Measurements from ENCODE around the gene GPSM1.

Gene GPSM1

DNA sequence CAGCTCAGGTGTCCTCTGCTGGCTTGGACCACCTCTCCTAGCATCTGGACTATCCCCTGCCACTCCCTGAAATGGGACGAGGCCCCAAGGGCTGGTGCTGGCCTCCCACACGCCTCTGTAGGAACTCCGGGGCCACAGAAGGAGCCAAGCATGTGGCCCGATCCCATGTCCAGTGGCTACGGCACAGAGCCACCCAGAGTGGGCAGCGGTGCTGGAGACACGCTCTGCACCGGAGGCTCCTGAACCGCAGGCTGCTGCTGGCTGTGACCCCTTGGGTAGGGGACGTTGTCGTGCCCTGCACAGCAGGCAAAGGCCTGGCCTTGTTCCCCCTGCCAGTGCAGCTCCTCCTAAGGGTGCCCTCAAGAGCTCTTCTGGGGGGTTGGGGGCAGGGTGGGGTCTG, 52.6 kb downstream of the GPSM1 start:
- DNase-seq: no peak

DNA sequence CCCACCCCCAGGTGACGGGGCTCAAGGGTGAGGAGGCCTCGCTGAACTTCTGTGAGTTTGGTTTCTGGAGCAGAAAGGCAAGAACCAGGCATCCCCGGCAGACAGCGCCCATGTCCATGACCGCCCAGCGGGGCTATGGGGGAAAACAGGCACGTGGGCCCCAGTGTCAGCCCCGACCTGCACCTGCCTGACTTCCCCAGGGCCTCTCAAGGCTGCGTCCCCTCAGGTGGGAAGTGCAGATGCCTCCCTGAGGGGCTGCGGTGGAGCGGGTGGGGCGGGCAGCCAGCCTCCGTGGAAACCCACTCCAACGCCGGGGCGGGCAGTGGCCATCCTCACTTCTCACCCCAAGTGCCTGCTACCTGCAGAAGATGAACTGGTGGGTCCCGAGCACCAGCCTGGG, 53.0 kb downstream of the GPSM1 start:
- DNase-seq: no peak

DNA sequence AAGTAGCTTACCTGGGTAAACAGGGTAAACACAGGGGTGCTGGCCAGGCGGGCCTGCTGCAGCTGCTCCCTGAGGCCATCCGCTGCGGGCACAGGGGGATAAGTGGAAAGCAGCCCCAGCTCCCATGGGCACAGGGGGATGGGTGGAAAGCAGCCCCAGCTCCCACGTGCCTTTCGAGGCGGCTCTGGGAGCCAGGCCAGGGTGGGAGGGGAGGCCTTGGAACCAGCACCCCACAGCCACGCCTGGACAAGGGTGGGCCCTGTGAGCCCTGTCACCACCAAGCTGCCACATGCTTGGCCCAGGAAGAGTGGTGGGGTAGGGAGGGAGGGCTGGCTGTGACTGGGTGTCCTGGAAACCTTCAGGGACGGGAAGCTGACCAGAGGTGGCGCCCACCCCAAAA, 54.0 kb downstream of the GPSM1 start:
- no peak for DNase-seq

DNA sequence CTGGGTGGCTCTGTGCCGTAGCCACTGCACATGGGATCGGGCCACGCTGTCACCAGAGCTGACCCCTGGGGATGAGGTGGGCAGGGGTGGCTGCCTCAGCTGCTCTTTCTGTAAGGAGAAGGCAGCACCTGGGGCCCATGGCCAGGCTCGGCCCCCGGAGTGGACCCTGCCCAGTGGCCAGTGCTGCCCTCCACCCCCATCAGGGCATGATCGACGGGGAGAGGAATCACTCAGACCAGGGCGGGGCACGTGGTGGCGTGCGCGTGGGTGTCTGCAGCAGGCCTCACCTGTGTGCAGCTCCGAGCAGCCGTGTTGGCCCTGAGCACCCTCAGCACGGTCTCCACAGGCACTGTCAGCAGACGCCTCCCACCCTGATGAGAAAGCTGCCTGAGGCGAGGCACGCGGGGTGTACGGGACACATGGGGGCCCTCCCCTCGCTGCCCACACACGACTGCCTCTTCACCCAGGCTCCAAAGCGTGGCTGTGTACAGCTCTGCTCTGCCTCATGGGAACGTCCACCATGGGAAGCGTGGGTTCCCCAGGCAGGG, 54.7 kb downstream of the GPSM1 start:
- no peak for DNase-seq

- no peak for DNase-seq
Measured at GRCh38 chr9:136383436-136383835, 56.1 kb downstream of the GPSM1 start.

- DNase-seq: no peak
Measured at GRCh38 chr9:136385015-136385414, 57.7 kb downstream of the GPSM1 start.

DNA sequence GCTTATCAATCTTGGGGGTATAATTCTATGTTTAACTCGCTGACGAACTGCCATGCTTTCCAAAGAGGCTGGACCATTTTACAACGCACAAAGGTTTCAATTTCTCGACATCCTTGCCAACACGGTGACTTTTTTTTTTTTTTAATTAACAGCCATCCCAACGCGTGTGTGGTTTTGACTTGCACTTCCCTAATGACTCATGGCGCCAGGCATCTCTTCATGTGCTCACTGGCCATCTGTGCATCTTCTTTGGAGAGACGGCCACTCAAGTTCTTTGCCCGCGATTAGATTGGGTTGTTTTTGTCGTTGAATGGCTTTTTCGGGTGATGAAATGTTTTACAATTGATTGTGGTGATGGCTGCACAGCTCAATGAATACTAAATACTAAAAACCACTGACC, 58.7 kb downstream of the GPSM1 start:
- no peak for DNase-seq

- DNase-seq: no peak
Measured at GRCh38 chr9:136387217-136387616, 59.9 kb downstream of the GPSM1 start.

DNA sequence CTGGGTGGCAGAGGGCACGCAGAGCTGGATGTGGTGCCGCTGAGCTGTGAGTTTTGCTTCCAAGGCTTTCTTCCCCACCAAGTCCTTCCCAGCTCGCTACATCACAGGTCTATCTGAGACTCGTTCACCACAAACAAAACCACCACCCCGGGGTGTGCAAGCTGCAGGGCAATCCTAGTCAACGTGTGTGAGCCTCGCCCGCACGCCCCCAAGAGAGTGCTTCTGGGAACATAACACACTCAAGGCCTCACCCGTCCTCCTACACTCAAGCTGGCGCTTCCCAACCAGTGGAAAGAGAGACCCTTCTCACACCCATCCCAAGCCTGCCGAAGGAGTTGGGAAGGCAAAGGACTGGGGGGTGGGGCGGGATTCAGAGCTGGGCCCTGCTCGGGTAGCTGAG, 62.1 kb downstream of the GPSM1 start:
- DNase-seq: no peak

DNA sequence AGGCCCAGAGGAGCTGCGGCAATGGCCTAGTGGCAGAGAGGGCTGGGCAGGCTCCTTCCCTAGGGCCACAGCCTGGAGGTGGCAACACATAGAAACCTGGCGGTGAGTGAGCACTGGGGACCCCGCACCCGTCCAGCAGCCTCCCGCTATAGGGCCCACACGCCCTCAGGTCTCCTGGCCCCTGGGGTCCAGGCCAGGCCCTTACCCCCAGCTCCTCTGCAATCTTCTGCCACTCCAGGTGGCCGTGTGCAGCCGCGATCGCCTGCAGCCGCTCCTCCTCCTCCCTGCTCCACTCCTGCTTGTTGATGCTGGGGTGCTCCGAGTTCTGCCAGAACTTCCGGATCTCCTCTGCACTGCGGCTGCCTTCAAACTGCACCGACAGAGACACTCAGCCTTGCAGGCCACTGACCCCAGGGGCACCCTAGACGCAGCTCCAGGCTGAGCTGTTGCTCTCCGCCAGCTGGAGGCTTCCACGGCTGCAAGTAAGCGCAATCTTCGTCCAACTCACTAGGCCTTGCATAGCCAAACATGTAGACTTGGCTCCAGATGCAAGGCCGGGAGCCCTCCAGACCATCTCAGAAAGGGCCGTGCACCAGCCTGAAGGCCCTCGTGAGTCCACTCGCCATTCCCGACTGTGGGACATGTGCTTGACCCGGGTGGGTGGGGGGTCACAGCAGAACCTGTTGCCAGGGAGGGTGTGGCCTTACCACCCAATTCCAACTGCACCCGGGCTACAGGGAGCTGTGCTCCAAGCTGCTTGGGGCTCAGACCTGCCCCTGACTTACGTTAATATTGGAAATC, 64.6 kb downstream of the GPSM1 start:
- DNase-seq: no peak

DNA sequence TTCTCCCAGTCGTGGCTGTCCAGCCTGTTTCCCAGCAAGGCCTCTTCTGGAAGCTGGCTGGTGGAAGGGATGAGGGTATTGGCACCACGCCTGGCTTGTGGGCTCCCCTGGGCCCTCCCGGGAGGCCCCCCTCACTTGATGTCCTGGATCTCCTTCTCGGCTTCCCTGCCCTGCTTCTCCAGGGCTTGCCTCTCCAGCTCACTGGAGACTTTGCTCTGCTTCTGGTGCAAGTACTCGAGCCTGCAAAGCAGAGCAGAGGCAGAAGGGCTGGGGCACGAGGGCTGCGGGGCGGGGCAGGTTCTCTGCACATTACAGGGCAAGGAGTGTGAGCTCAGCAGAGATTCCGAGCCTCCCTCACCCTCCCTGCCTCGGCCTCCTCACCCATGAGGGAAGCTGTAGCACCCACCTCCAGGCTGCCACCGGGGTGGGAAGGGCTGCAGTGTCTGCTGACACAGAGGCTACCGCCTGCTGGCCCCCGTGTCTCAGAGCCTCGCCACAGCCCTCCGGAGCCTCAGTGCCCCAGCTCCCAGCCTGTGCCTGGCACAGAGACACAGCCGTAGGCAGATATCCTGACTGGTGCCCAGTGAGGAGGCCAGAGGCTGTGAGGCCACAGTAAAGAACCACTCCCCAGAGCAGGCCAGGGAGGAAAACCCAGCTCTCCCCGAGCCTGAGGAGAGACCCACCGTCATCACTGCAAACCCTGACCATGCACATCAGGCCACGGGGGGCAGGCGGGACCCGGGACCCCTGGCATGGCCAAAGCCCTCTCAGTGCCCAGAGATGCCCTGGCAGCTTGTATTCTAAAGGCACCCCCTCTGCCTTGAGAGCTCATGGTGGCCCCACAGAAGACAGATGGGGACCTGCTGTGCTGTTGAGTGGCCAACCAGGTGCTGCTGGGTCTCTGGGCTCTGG, 65.5 kb downstream of the GPSM1 start:
- DNase-seq: no peak

DNA sequence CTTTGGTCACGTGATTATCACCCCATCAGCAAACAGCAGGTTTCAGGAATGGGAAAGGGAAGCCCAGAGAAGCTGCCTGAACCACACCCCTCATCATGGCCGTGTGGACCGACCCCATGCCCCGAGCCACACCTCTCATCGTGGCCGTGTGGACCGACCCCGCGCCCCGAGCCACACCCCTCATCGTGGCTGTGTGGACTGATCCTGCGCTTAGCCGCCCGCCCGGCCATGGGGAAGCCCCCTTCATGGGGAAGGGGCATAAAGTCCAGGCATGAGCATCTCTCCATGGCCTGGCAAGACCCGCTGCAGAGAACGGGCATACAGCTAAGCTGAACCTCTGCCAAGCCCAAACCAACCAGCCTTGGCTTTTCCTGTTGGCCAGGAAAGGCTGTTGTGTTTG, 66.2 kb downstream of the GPSM1 start:
- no peak for DNase-seq

DNA sequence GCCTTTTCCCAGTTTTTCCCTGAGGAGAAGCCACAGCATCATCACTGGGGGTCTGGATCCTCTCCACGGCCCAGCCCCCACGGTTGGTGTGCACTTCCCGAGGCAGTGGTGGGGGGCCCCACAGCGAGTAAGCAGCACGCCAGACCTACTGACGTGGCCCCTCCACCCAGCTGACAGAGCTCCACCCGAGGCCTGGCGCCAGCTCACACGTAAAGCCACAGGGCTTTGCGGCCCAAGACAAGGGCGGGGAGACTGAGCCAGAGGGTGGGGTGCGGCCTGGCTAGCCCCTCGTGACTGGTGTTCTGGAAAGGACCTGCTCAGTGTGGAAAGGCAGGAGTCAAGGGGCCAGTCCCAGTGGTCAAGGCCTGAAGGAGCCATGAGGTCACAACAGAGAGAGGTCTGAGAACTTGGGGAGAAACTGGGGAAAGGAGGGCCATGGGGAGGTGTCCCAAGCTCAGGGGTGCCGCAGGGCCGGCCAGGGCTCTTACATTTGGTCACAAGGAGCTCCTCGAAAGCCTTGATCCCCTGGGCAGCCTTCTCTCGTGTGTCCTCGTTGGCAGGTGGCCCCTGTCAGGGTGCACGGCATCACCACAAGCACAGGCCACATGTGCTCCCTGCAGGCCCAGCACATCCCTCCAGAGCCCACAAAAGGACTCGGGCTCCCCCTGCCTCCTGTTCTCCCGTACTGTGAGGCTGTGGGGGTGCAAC, 67.1 kb downstream of the GPSM1 start:
- DNase-seq: no peak

GRCh38 chr9:136395020-136395340, 67.6 kb downstream of the GPSM1 start:
- no peak for DNase-seq

DNA sequence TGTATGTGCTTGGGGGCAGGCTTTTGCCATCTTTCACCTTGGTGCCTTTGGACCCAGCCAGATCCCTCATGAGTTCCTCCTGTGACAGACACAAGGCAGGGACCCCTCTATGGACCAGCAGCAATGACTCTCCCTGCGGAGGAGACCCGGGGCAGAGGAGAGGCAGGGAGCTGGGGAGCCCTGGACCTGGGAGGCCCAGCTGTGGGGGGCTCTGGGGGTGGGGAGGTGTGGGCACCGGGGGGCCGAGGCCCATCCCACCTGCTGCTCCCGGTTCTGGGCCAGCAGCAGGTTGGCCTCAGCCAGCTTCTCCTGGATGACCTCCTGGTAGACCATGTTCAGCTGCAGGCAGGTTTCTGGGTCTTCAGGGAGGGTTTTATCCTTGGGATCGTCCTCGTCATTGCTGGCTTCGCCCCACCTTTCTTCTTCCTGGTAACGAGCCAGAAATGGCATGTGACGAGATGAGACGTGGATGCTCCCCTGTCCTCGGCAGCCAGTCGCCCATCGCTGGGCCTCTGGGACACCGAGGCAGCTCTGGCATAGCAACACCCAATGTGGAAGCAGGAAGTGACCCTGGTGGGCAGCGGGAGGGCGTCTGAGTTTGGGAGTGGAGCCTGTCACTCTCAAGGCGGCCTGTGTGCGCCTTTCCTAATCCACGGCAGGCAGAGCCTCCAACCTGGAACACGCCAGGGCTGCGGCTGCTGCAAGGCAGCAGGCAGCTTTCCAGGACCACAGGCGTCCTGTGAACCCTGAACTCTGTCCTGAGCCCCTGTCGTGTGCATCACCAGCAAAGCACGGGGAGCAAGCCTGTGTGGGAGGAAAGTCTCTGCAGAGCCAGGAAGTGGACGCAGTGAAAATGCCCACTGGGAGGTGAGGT, 68.2 kb downstream of the GPSM1 start:
- DNase-seq: no peak

DNA sequence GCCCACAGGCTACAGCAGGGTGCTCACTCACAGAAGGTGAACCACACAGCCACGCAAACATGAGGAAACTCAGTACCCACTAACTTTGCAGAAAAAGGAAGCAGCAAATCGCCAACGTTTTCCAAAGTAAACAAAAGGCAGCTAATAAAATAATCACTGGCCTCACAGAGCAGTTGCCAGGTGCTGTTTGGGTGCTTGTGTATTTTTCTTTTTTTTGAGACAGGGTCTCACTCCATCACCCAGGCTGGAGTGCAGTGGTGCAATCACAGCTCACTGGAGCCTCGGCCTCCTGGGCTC, 68.8 kb downstream of the GPSM1 start:
- no peak for DNase-seq

DNA sequence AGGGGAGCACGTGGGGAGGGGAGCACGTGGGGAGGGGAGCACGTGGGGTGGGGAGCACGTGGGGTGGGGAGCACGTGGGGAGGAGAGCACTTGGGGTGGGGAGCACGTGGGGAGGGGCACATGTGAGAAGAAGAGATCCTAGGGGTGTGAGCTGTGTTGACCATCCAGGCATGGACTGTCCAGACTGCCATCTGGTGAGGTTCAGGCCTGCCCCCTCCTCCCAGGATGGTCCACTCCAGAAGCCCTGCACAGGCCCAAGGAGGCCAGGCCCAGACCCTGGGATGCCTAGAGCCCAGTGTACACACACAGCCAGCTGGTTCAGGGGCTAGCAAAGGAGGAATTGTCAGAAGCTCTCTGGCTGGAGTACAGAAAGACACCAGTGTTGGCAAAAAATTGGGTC, 70.3 kb downstream of the GPSM1 start:
- no peak for DNase-seq

DNA sequence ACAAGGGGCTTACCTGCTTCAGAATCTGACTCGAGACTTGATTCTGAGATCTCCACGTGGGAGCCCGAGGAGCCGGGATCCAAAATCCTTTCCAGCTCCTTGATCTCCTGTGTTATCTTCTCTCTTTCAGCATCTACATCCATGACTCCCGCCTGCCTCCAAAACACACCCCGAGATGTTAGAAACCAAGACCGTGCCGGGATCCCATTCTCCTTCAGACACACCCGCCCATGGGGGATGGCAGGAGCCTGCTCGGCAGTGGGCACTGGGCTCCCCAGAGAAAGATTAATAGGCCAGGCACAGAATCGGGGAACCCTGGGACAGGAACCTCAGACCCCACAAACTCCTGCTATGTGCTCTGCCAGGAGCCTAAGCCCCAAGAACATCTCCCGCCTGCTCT, 70.9 kb downstream of the GPSM1 start:
- no peak for DNase-seq

- DNase-seq: peak; percentile 18
Measured at GRCh38 chr9:136399176-136400037, 72.1 kb downstream of the GPSM1 start.

GRCh38 chr9:136400038-136400834, 72.9 kb downstream of the GPSM1 start, which contains the start of gene SNAPC4:
SNAPC4 (minus strand) TSS chr9:136400170; CDS start chr9:136398428, 1,742 bp downstream.
- peak; percentile 95 for DNase-seq
